Lower leg skin (tissue), 3 donors: ENCODE data around the gene TBC1D3B.

Source experiments
- CTCF ChIP-seq, 3 donors: fragments of 450-650 bp; IDR thresholded peaks; one replicate each; pipeline ENCODE4 v1.5.1; 2016; ENCODE audit warnings: antibody characterized with exemption in 3 of 3, mild to moderate bottlenecking in 3 of 3, moderate library complexity in 2 of 3
- POLR2A ChIP-seq, 2 donors: fragments of 450-650 bp; IDR thresholded peaks; one replicate each; pipeline ENCODE4 v1.6.1; 2016 to 2017; ENCODE audit warnings: antibody characterized with exemption in 2 of 2, mild to moderate bottlenecking in 1 of 2, moderate library complexity in 1 of 2

GRCh38 chr17:36136439-36136838 lies 40.0 kb downstream of the TBC1D3B start:
- TF ChIP-seq CTCF (IDR thresholded peaks at IDR 0.05) (no peak), POLR2A (IDR thresholded peaks at IDR 0.05) (no peak)
